Ovary (tissue), 3 donors: Measurements from ENCODE around the gene GABRG3.

Experiments used
- EP300 ChIP-seq: sonication (generic); formaldehyde crosslinking; IDR thresholded peaks from one replicate; pipeline ENCODE4 v1.6.1; 2017; ENCODE audit warnings: antibody characterized with exemption
- POLR2A ChIP-seq: fragments of 450-650 bp; IDR thresholded peaks from one replicate; pipeline ENCODE4 v1.6.1; 2017; ENCODE audit warnings: antibody characterized with exemption, mild to moderate bottlenecking, moderate library complexity
- TF ChIP-seq, protein P1 (sequence below), 3 donors: fragments of 450-650 bp in 2 of 3; fragments of 200-600 bp in 1 of 3; IDR thresholded peaks; one replicate each; pipeline versions ENCODE4 v1.5.1 to v1.8.0; 2016 to 2022; ENCODE audit warnings: antibody characterized with exemption in 3 of 3, mild to moderate bottlenecking in 1 of 3
- donor health status: DM: no; HTN: no; CAD: no.

DNA sequence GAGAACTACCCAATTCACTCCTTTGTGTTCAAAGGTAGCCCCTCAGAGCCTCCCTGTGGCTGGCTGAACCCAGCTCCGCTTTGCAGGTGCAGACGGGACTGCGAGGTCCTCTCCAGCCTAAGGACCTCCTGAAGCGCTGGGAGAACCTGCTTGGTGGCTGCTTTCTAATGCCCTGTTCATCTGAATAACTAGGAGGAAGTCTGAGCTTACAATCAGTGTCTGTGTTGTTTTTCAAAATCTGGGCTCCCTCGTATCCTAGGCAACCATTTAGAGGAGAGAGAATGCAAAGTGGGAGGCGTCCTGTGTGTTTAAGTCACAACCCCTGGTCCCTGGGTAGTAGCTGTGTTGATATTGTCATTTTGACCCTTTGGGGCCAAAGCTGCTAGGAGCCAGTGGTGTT lies 99.9 kb downstream of the GABRG3 start:
- TF ChIP-seq POLR2A (no peak), EP300 (no peak)
- TF ChIP-seq, protein P1, sequence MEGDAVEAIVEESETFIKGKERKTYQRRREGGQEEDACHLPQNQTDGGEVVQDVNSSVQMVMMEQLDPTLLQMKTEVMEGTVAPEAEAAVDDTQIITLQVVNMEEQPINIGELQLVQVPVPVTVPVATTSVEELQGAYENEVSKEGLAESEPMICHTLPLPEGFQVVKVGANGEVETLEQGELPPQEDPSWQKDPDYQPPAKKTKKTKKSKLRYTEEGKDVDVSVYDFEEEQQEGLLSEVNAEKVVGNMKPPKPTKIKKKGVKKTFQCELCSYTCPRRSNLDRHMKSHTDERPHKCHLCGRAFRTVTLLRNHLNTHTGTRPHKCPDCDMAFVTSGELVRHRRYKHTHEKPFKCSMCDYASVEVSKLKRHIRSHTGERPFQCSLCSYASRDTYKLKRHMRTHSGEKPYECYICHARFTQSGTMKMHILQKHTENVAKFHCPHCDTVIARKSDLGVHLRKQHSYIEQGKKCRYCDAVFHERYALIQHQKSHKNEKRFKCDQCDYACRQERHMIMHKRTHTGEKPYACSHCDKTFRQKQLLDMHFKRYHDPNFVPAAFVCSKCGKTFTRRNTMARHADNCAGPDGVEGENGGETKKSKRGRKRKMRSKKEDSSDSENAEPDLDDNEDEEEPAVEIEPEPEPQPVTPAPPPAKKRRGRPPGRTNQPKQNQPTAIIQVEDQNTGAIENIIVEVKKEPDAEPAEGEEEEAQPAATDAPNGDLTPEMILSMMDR (IDR thresholded peaks at IDR 0.05), result no peak
